Smooth muscle cell (in vitro differentiated cells): ENCODE results near the gene CACTIN. TPM values are rescaled to one million over a fixed set of nuclear protein-coding genes. Genes with fewer than 3 reads are reported as not detected.
"Not testable (repeated sequence)": the region's sequence is repeated elsewhere in the genome, so short reads cannot be mapped to it uniquely, and the experiment has no call there.

ENCODE experiments used
- DNase-seq: peaks from one replicate; lab custom pipeline; 2025; ENCODE audit not compliant: unreplicated experiment; lab: John Stamatoyannopoulos, UW
- H2AFZ ChIP-seq: fragments of 200-600 bp; sonication (generic); 2 replicates; pipeline ENCODE4 v1.6.0; 2016; ENCODE audit warnings: antibody characterized with exemption, low read depth, mild to moderate bottlenecking
- H3F3A ChIP-seq: fragments of 200-600 bp; sonication (generic); 2 replicates; pipeline ENCODE4 v1.6.0; 2017; ENCODE audit warnings: antibody characterized with exemption, low read depth
- H3K27ac ChIP-seq: fragments of 200-600 bp; sonication (generic); 2 replicates; pipeline ENCODE4 v1.5.1; 2016; ENCODE audit warnings: low read depth, mild to moderate bottlenecking
- H3K27me3 ChIP-seq: fragments of 200-600 bp; sonication (generic); 2 replicates; pipeline ENCODE4 v1.6.1; 2016; ENCODE audit warnings: low read depth, mild to moderate bottlenecking
- H3K36me3 ChIP-seq: fragments of 200-600 bp; sonication (generic); 2 replicates; pipeline ENCODE4 v1.5.1; 2016; ENCODE audit warnings: low read depth
- H3K4me1 ChIP-seq: fragments of 200-600 bp; sonication (generic); 2 replicates; pipeline ENCODE4 v1.5.1; 2016; ENCODE audit warnings: low read depth
- H3K4me2 ChIP-seq: fragments of 200-600 bp; sonication (generic); 2 replicates; pipeline ENCODE4 v1.6.0; 2016; ENCODE audit warnings: mild to moderate bottlenecking
- H3K4me3 ChIP-seq: fragments of 200-600 bp; sonication (generic); 2 replicates; pipeline ENCODE4 v1.5.1; 2016; ENCODE audit warnings: mild to moderate bottlenecking
- H3K79me2 ChIP-seq: fragments of 200-600 bp; sonication (generic); 2 replicates; pipeline ENCODE4 v1.6.0; 2016; ENCODE audit warnings: low read depth, mild to moderate bottlenecking
- H3K9ac ChIP-seq: fragments of 200-600 bp; sonication (generic); 2 replicates; pipeline ENCODE4 v1.6.0; 2016; ENCODE audit warnings: low read depth
- H3K9me3 ChIP-seq: fragments of 200-600 bp; sonication (generic); replicated peaks from 2 replicates; pipeline ENCODE4 v1.5.1; 2016; ENCODE audit warnings: low read depth
- H4K20me1 ChIP-seq: fragments of 200-600 bp; sonication (generic); 2 replicates; pipeline ENCODE4 v1.6.0; 2016; ENCODE audit warnings: low read depth
- CTCF ChIP-seq: fragments of 200-600 bp; sonication (generic); IDR thresholded peaks from 2 replicates; pipeline ENCODE4 v1.5.1; 2017; ENCODE audit warnings: borderline replicate concordance, mild to moderate bottlenecking, antibody characterized with exemption; ENCODE audit not compliant: insufficient read depth, poor library complexity, severe bottlenecking
- WGBS: methylation state at CpG from one replicate; pipeline ENCODE4 v1.1.7; 2016; ENCODE audit warnings: low lambda C conversion rate; 5-methylcytosine and 5-hydroxymethylcytosine counted together
- polyA plus RNA-seq: library from polyadenylated mRNA; unstranded; fragments of >200 nt; fragmentation: Nextera tagmentation; extraction: Ambion mirVana; gene quantifications from 2 replicates; pipeline ENCODE4 v1.2.1, GENCODE V29; 2016
- total RNA-seq: library from RNA; depleted of rRNA; stranded (reverse); fragments of >200 nt; gene quantifications from 2 replicates; pipeline ENCODE4 v1.2.3, GENCODE V29; 2014

Gene CACTIN
- total and polyA plus RNA-seq, 2 experiments from 2014 or later: 16.7 to 22.5 TPM

- H3K27me3 ChIP-seq: no peaks in the 10 kb centered on the region
- no peak overlapping the region for H2AFZ ChIP-seq
- H3K9ac ChIP-seq: no peak overlapping the region
- DNase-seq: no peak
- no peaks in the 10 kb centered on the region for H3K9me3 ChIP-seq
- WGBS: 96% methylated on average over 43 of the region's 43 CpGs
- no peak overlapping the region for H3K4me3 ChIP-seq
- H3K79me2 ChIP-seq: peaks cover 3% of the 10 kb centered on the region
- no peaks in the 10 kb centered on the region for H3K4me1 ChIP-seq
- H3K27ac ChIP-seq: no peak overlapping the region
- no peaks in the 10 kb centered on the region for H3K36me3 ChIP-seq
- peaks cover under 1% of the 10 kb centered on the region for H4K20me1 ChIP-seq
- no peak for TF ChIP-seq CTCF
- H3F3A ChIP-seq: peaks cover 7% of the 10 kb centered on the region
- H3K4me2 ChIP-seq: no peak overlapping the region
Observed at GRCh38 chr19:3631053-3631861, 4.7 kb upstream of the CACTIN start.

- WGBS: 86% methylated on average over 9 of the region's 9 CpGs
- not testable (repeated sequence) for H3K27ac ChIP-seq, DNase-seq, H3K27me3 ChIP-seq, H3F3A ChIP-seq, H3K9me3 ChIP-seq, H3K36me3 ChIP-seq, H2AFZ ChIP-seq, H3K9ac ChIP-seq, H3K4me3 ChIP-seq, H3K4me2 ChIP-seq, H3K4me1 ChIP-seq
- H3K79me2 ChIP-seq: peaks cover 26% of the 10 kb centered on the region
- H4K20me1 ChIP-seq: peaks cover 17% of the 10 kb centered on the region
Observed at GRCh38 chr19:3628766-3629165, 2.2 kb upstream of the CACTIN start.

DNA sequence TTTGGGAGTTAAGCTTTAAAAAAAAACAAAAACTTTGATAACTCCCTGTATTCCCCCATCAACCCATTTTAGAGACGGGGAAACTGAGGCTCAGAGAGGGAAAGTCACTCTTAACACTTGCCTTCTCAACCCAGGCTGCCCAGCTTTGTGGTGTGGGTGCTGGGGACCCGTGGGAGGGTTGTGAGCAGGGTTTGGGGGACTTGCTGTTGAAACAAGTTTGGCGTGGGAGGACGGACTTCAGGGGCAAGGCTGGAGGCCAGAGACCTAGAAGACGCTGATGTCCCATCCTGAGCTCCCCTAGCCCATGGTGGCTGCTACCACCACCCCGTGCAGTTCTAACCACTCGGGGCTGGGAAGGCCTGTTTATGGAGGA, 747 bp upstream of the CACTIN start:
- WGBS: 75% methylated on average over 7 of the region's 7 CpGs
- Histone ChIP-seq H3K4me3 (peak overlapping the region; percentile 29), H4K20me1 (peaks cover 17% of the 10 kb centered on the region), H3F3A (peaks cover 7% of the 10 kb centered on the region), H3K9ac (no peak overlapping the region), H3K9me3 (no peaks in the 10 kb centered on the region), H3K79me2 (peaks cover 26% of the 10 kb centered on the region), H3K27ac (no peak overlapping the region), H3K4me1 (peaks cover 9% of the 10 kb centered on the region), H2AFZ (no peak overlapping the region), H3K27me3 (no peaks in the 10 kb centered on the region), H3K4me2 (peak overlapping the region; percentile 32), H3K36me3 (no peaks in the 10 kb centered on the region)
- no peak for DNase-seq
- TF ChIP-seq CTCF: no peak

- 6% methylated on average over 21 of the region's 21 CpGs for WGBS
- Histone ChIP-seq H2AFZ (peak overlapping the region; percentile 64), H3K36me3 (no peaks in the 10 kb centered on the region), H3K79me2 (peaks cover 26% of the 10 kb centered on the region), H3F3A (peaks cover 7% of the 10 kb centered on the region), H3K4me2 (peak overlapping the region; percentile 98), H3K4me1 (peaks cover 9% of the 10 kb centered on the region), H3K4me3 (peak overlapping the region; percentile 93), H4K20me1 (peaks cover 17% of the 10 kb centered on the region), H3K27me3 (no peaks in the 10 kb centered on the region), H3K9ac (peak overlapping the region; percentile 86), H3K27ac (peak overlapping the region; percentile 92), H3K9me3 (no peaks in the 10 kb centered on the region)
- DNase-seq: no peak
- TF ChIP-seq CTCF: no peak
Observed at GRCh38 chr19:3625996-3626472, 556 bp downstream of the CACTIN start.
